Sciatic nerve (tissue), 2 donors: ENCODE measurements around the gene NFIB. TPM values are rescaled to one million over a fixed set of nuclear protein-coding genes. Genes with fewer than 3 reads are reported as not detected.
A peak's percentile ranks its signal among the peaks of the same experiment; 100 is the strongest.

Experiments used
- ATAC-seq: fragments of 200-7000 bp; cut with Tn5 transposase; one replicate; pipeline ENCODE4 v1.9.1; 2020; ENCODE audit warnings: mild to moderate bottlenecking, moderate library complexity
- DNase-seq: peaks from one replicate; pipeline ENCODE4 v3.0.0-alpha.2; 2020; ENCODE audit warnings: low spot score
- intact Hi-C: fragments of 100-400 bp; cut with DNase I; formaldehyde crosslinking; loops from one replicate; pipeline ENCODE4 v1.14.2; 2022
- total RNA-seq: library from RNA; stranded (reverse); fragmentation: NEBNext Ultra II Directional; extraction: Animal tissue kit (Norgen Biotek cat#: 25700); gene quantifications from one replicate; pipeline ENCODE4 v1.2.1, GENCODE V29; 2021
- donor health status: DM: no; HTN: no; CAD: no.
- donor health status: DM: no; HTN: no; CAD: no.

The NFIB gene
- total RNA-seq, 1 donor from 2014 or later: 137 TPM

GRCh38 chr9:14231196-14231990, 82.5 kb downstream of the NFIB start:
- ATAC-seq: no peak
- DNase-seq: no peak
- intact Hi-C loops: no loop called here

- no peak for ATAC-seq
- intact Hi-C loops: no loop called here
- no peak for DNase-seq
Measured at GRCh38 chr9:14228602-14229001, 85.3 kb downstream of the NFIB start.

GRCh38 chr9:14226855-14227532, 86.9 kb downstream of the NFIB start:
- intact Hi-C loops: no loop called here
- DNase-seq: no peak
- ATAC-seq: no peak

- DNase-seq (no peak), ATAC-seq (no peak)
- intact Hi-C loops: no loop called here
Measured at GRCh38 chr9:14223081-14223480, 90.9 kb downstream of the NFIB start.

- ATAC-seq (no peak), DNase-seq (no peak)
- intact Hi-C loops: no loop called here
Measured at GRCh38 chr9:14222149-14222835, 91.6 kb downstream of the NFIB start.

- ATAC-seq (peak; percentile 46), DNase-seq (no peak)
- intact Hi-C loops: no loop called here
Measured at GRCh38 chr9:14221558-14221957, 92.4 kb downstream of the NFIB start.

- intact Hi-C loops: no loop called here
- ATAC-seq: no peak
- no peak for DNase-seq
Measured at GRCh38 chr9:14221119-14221518, 92.8 kb downstream of the NFIB start.

- intact Hi-C loops: no loop called here
- no peak for ATAC-seq
- no peak for DNase-seq
Measured at GRCh38 chr9:14220256-14220655, 93.7 kb downstream of the NFIB start.

- ATAC-seq (peak; percentile 47), DNase-seq (no peak)
- intact Hi-C loops: no loop called here
Measured at GRCh38 chr9:14219850-14220249, 94.1 kb downstream of the NFIB start.

GRCh38 chr9:14218253-14218652, 95.7 kb downstream of the NFIB start:
- no peak for DNase-seq
- intact Hi-C loops: no loop called here
- no peak for ATAC-seq

- intact Hi-C loops: no loop called here
- DNase-seq (no peak), ATAC-seq (no peak)
Measured at GRCh38 chr9:14216612-14217194, 97.2 kb downstream of the NFIB start.

- ATAC-seq: no peak
- intact Hi-C loops: no loop called here
Measured at GRCh38 chr9:14215614-14216013, 98.3 kb downstream of the NFIB start.

GRCh38 chr9:14214693-14215092, 99.2 kb downstream of the NFIB start:
- DNase-seq (no peak), ATAC-seq (no peak)
- intact Hi-C loops: no loop called here

More at GRCh38 chr9:14215614-14216013, 98.3 kb downstream of the NFIB start:
- DNase-seq: no peak

GRCh38 chr9:14214065-14214684, 99.8 kb downstream of the NFIB start:
- intact Hi-C loops: no loop called here
- ATAC-seq (no peak), DNase-seq (no peak)

GRCh38 chr9:14213504-14213903, 100.4 kb downstream of the NFIB start:
- no peak for DNase-seq
- intact Hi-C loops: no loop called here
- no peak for ATAC-seq

- no peak for DNase-seq
- no peak for ATAC-seq
- intact Hi-C loops: no loop called here
Measured at GRCh38 chr9:14212697-14213420, 101.1 kb downstream of the NFIB start.

GRCh38 chr9:14212077-14212476, 101.9 kb downstream of the NFIB start:
- ATAC-seq (no peak), DNase-seq (no peak)
- intact Hi-C loops: no loop called here

GRCh38 chr9:14211564-14211963, 102.4 kb downstream of the NFIB start:
- DNase-seq (no peak), ATAC-seq (no peak)
- intact Hi-C loops: no loop called here

GRCh38 chr9:14210428-14210827, 103.5 kb downstream of the NFIB start:
- ATAC-seq: no peak
- intact Hi-C loops: no loop called here
- no peak for DNase-seq
